Activated T-cell treated with anti-CD3 and anti-CD28 coated beads, Interleukin-2, amount 50 U/mL, for 1 hour (primary cell): ENCODE data around the gene MCTP1.

ENCODE experiments used
- DNase-seq: peaks from one replicate; pipeline ENCODE4 v3.0.0-alpha.2; 2020

Gene MCTP1

DNA sequence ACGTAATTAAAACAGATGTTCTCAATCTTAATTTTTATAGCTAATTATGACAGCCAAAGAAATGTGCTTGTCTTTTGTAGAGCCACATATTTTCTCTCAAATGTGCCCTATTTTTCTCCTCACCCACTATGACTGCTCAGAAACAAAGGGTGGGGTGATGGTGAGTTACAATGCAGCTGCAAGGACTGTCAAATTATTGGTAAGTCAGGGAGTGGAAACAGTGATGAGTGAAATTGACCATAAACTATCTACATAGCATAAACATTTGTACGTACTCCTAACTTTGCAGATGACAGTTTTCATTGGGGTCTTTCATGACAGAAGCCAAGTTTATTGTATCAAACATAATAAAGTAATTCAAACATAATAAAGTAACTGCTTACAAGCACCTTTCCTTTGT is 215.9 kb downstream of the MCTP1 start:
- no peak for DNase-seq

GRCh38 chr5:95068289-95068910 is 216.5 kb downstream of the MCTP1 start:
- DNase-seq: no peak

DNA sequence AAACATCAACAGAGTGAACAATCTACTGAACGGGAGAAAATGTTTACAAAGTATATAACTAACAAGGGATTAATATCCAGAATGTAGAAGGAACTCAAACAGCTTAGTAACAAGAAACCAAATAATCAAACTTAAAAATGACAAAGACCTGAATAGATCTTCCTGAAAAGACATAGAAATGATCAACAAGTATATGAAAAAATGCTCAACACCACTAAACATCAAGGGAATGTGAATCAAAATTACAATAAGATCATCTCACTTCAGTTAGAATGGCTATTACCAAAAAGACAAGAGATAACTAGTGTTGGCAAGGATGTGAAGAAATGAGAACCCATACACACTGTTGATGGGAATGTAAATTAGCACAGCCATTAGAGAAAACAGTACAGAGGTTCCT is 218.8 kb downstream of the MCTP1 start:
- DNase-seq: no peak

- DNase-seq: no peak
Measured at GRCh38 chr5:95063492-95063891, 221.4 kb downstream of the MCTP1 start.

DNA sequence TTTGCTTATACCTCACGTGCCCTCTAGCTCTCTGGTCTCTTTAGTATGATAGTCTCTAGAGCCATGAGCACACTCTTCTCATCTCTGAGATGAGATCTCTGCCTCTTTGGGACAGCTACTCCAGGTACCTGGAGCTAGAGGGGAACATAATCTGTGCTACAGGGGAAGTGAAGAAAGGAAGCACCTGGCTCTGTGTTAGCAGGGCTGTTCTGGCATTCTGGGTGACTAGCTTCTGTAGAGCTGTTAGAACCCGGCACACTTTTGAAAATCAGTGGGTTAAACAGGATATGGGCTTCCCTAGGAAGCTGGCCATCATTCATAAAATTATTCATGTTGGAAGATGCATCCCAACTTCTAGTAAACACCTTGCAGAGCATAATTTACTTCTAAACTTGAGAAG is 224.8 kb downstream of the MCTP1 start:
- DNase-seq: no peak

DNA sequence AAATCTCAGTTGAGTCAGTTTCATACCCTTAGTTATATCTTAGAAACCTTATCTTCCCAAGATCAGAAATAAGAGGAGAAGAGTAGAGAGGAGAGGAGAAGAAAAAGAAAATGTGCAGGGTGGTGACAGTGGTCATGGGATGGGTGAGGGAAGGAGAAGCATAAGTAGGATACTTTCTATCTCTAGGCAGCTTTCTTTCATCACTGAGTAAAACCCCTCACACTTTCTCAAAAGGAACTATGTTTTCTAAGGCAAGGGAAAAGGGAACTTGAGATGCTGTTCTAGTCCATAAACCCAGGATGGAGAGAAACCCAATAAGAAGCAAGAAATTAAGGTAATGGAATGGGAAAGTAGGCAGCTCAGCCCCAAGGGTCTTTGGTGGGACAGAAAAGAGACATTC is 225.3 kb downstream of the MCTP1 start:
- no peak for DNase-seq

- no peak for DNase-seq
Measured at GRCh38 chr5:95057615-95058014, 227.3 kb downstream of the MCTP1 start.

GRCh38 chr5:95053253-95053652 is 231.6 kb downstream of the MCTP1 start:
- no peak for DNase-seq

- no peak for DNase-seq
Measured at GRCh38 chr5:95050708-95051107, 234.2 kb downstream of the MCTP1 start.

DNA sequence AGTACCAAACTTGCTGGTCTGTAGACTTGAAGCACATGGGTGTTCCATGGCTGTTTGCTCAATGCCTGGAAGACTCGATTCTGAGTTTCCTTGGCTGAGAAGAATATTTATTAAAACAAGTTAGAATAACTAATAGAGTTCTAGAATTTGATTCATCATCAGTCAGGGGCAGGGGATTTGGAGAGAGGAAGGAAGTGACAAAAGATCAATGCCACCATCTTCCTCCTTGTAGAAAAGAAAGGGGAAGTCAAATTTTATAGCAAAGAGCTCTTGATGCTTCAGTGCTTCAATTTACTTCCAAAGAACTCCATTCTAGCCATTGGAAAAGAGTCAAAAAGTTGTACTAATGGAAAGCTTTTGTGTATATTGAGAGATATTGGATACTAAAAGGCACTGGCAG is 236.3 kb downstream of the MCTP1 start:
- no peak for DNase-seq

- no peak for DNase-seq
Measured at GRCh38 chr5:95045181-95045965, 239.5 kb downstream of the MCTP1 start.

- no peak for DNase-seq
Measured at GRCh38 chr5:95044096-95044495, 240.8 kb downstream of the MCTP1 start.

GRCh38 chr5:95043648-95044047 is 241.2 kb downstream of the MCTP1 start:
- DNase-seq: no peak

DNA sequence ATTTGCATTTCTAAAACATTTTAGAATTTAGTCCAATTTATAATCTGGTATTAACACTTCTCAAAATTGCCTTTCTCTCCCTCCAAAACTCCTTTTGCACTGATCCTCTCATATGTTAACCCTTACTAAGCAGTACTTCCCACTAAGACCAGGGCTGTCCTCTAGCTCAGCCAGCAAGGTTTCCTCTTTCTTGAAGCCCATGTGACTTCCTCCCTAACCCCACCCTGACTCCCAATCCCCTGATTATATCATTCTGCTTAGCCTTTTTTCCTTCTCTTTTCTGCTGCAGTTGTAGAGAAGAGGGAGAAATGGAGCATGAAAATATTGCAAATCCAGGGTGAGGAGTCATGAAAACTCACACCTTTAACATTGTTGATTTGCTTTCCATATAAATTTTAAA is 241.7 kb downstream of the MCTP1 start:
- DNase-seq: no peak

DNA sequence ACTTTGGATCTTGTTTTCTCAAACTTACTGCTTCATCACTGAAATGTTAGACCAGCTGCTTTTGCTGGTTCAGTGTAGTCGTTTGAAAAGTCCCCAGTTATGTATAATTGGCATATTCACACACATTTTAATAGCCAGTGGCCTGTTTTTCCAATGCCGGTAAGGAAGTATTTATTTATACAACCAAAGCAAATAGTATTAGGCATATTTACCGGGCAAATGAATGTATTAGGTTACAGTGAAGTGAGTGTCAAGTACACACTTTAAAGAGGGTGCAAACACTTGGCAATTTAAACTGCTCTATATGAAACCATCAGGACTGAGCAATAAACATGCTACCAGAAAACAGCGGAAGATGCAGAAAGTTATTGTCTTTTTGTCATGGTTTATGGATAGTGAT is 242.9 kb downstream of the MCTP1 start:
- DNase-seq: no peak

GRCh38 chr5:95035891-95036685 is 248.8 kb downstream of the MCTP1 start:
- no peak for DNase-seq

DNA sequence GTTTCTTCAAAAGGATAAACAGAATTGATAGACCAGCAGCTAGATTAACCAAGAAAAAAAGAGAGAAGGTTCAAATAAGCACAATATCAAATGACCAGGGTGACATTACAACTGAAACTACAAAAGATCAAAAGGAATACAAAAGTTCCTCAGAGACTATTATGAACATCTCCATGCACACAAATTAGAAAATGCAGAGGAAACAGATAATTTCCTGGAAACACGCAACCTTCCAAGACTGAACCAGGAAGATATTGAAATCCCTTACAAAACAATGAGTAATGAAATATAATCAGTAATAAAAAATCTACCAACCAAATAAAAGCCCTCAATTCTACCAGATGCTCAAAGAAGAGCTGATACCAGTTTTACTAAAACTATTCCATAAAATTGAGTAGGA is 252.1 kb downstream of the MCTP1 start:
- no peak for DNase-seq

- DNase-seq: no peak
Measured at GRCh38 chr5:95029569-95030366, 255.1 kb downstream of the MCTP1 start.

- DNase-seq: no peak
Measured at GRCh38 chr5:95027775-95028174, 257.1 kb downstream of the MCTP1 start.

DNA sequence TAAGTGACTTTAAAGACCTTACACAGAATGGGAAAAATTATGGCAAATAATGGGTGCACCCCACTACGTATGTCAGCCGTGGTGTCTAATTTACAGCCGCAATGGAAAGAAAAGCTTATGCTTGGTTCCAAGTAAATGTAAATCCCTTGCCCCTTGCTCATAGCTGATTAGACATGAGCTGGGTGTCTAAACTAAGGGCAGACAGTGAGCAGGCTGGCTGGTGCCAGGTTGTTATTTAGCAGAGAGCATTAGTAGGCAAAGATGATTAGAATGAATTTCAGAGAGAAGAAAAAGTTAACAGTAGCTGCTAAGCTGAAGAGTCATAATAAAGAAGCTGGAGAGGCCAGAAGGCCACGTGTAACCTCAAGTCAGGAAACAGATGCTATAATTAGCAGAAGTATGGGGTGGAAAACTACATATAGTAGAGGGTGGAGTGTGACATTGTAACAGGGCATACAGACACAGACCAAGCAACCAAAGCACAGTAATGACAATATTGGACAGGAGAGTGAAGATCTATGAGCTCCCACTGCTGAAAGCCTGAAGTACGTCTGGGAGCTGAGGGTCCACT is 257.7 kb downstream of the MCTP1 start:
- no peak for DNase-seq

GRCh38 chr5:95026718-95027117 is 258.2 kb downstream of the MCTP1 start:
- DNase-seq: no peak

- no peak for DNase-seq
Measured at GRCh38 chr5:95022967-95023695, 261.8 kb downstream of the MCTP1 start.
